HEK293 (cell line): Measurements from ENCODE around the gene CDH7.

Source experiments
- CTCF ChIA-PET: fragments of 350-600 bp; formaldehyde crosslinking; extraction: SDS; loops from one replicate; lab custom pipeline; 2021; ENCODE audit warnings: antibody characterized with exemption; lab: Yijun Ruan, JAX
- POLR2A ChIA-PET: fragments of 300-600 bp; formaldehyde crosslinking; extraction: SDS; loops from one replicate; lab custom pipeline; 2020; ENCODE audit warnings: antibody characterized with exemption, inconsistent platforms; lab: Yijun Ruan, JAX
- H3K27ac ChIP-seq: fragments of 200-500 bp; sonication (Bioruptor generic); 2 replicates; pipeline ENCODE4 v1.5.1; 2014; ENCODE audit warnings: low read depth, low read length, control low read depth, inconsistent platforms; ENCODE audit errors: extremely low read depth
- H3K36me3 ChIP-seq, 2 experiments: fragments of 200-500 bp in 1 of 2; sonication (Bioruptor generic) in 1 of 2; 1 replicate in 1 of 2; 2 replicates in 1 of 2; pipeline ENCODE4 v1.5.1; 2014 to 2017; ENCODE audit warnings: inconsistent platforms in 2 of 2, low read length in 2 of 2; ENCODE audit not compliant: control insufficient read depth in 2 of 2, insufficient read depth in 1 of 2
- H3K4me1 ChIP-seq: fragments of 200-500 bp; sonication (Bioruptor generic); 2 replicates; pipeline ENCODE4 v1.5.1; 2014; ENCODE audit warnings: mild to moderate bottlenecking, low read length, inconsistent platforms; ENCODE audit not compliant: control insufficient read depth, insufficient read depth
- H3K4me3 ChIP-seq: 2 replicates; pipeline ENCODE4 v1.5.1; 2011; ENCODE audit warnings: low read depth, mild to moderate bottlenecking, control low read depth, low read length, moderate library complexity
- H3K9me3 ChIP-seq: fragments of 200-500 bp; sonication (Bioruptor generic); 2 replicates; pipeline ENCODE4 v1.5.1; 2014; ENCODE audit warnings: low read depth, low read length, inconsistent platforms; ENCODE audit not compliant: control insufficient read depth, insufficient read depth
- CTCF ChIP-seq: fragments of 450-650 bp; formaldehyde crosslinking; IDR thresholded peaks from 2 replicates; pipeline ENCODE4 v1.5.1; 2016; ENCODE audit warnings: missing biosample characterization, missing genetic modification characterization
- GLIS2 ChIP-seq: fragments of 450-650 bp; formaldehyde crosslinking; IDR thresholded peaks from 2 replicates; pipeline ENCODE4 v1.5.1; 2016; ENCODE audit warnings: missing biosample characterization, missing genetic modification characterization
- MZF1 ChIP-seq: fragments of 450-650 bp; formaldehyde crosslinking; IDR thresholded peaks from 2 replicates; pipeline ENCODE4 v1.5.1; 2017; ENCODE audit warnings: missing biosample characterization, missing genetic modification characterization, borderline replicate concordance
- PRDM6 ChIP-seq: fragments of 450-650 bp; formaldehyde crosslinking; IDR thresholded peaks from 2 replicates; pipeline ENCODE4 v1.5.1; 2017; ENCODE audit warnings: missing biosample characterization, missing genetic modification characterization
- TRIM28 ChIP-seq: IDR thresholded peaks from 2 replicates; pipeline ENCODE4 v1.6.1; 2011; ENCODE audit warnings: low read length, control low read depth, borderline replicate concordance
- YY1 ChIP-seq: fragments of 450-650 bp; formaldehyde crosslinking; IDR thresholded peaks from 2 replicates; pipeline ENCODE4 v1.5.1; 2018; ENCODE audit warnings: missing biosample characterization, missing genetic modification characterization
- ZBTB1 ChIP-seq: fragments of 450-650 bp; formaldehyde crosslinking; IDR thresholded peaks from 2 replicates; pipeline ENCODE4 v1.5.1; 2016; ENCODE audit warnings: missing biosample characterization, missing genetic modification characterization
- ZBTB6 ChIP-seq: fragments of 450-650 bp; formaldehyde crosslinking; IDR thresholded peaks from 2 replicates; pipeline ENCODE4 v1.5.1; 2017; ENCODE audit warnings: missing biosample characterization, missing genetic modification characterization
- ZFP69B ChIP-seq: fragments of 450-650 bp; formaldehyde crosslinking; IDR thresholded peaks from 2 replicates; pipeline ENCODE4 v1.5.1; 2016; ENCODE audit warnings: missing biosample characterization, missing genetic modification characterization
- ZNF2 ChIP-seq: fragments of 450-650 bp; formaldehyde crosslinking; IDR thresholded peaks from 2 replicates; pipeline ENCODE4 v1.5.1; 2016; ENCODE audit warnings: missing biosample characterization, missing genetic modification characterization
- ZNF274 ChIP-seq, 2 experiments: fragments of 200-500 bp in 1 of 2; fragments of 450-650 bp in 1 of 2; sonication (Bioruptor generic) in 1 of 2; formaldehyde crosslinking in 1 of 2; IDR thresholded peaks; 2 replicates each; pipeline versions ENCODE4 v1.5.1 to v1.6.1; 2014 to 2016; ENCODE audit warnings: borderline replicate concordance in 1 of 2, inconsistent platforms in 1 of 2, low read length in 1 of 2, missing biosample characterization in 1 of 2, missing genetic modification characterization in 1 of 2
- ZNF280D ChIP-seq: fragments of 450-650 bp; formaldehyde crosslinking; IDR thresholded peaks from 2 replicates; pipeline ENCODE4 v1.5.1; 2016; ENCODE audit warnings: missing biosample characterization, missing genetic modification characterization
- ZNF394 ChIP-seq: fragments of 450-650 bp; formaldehyde crosslinking; IDR thresholded peaks from 2 replicates; pipeline ENCODE4 v1.5.1; 2016; ENCODE audit warnings: missing biosample characterization, missing genetic modification characterization, mild to moderate bottlenecking, moderate library complexity, borderline replicate concordance
- ZNF514 ChIP-seq: fragments of 450-650 bp; formaldehyde crosslinking; IDR thresholded peaks from 2 replicates; pipeline ENCODE4 v1.5.1; 2016; ENCODE audit warnings: missing biosample characterization, missing genetic modification characterization
- ZNF530 ChIP-seq: fragments of 450-650 bp; formaldehyde crosslinking; IDR thresholded peaks from 2 replicates; pipeline ENCODE4 v1.5.1; 2016; ENCODE audit warnings: low read depth, missing biosample characterization, missing genetic modification characterization
- ZNF561 ChIP-seq: fragments of 450-650 bp; IDR thresholded peaks from 2 replicates; pipeline ENCODE4 v1.5.1; 2018; ENCODE audit warnings: missing biosample characterization, missing genetic modification characterization, borderline replicate concordance
- ZNF585B ChIP-seq: fragments of 450-650 bp; formaldehyde crosslinking; IDR thresholded peaks from 2 replicates; pipeline ENCODE4 v1.5.1; 2016; ENCODE audit warnings: missing biosample characterization, missing genetic modification characterization
- ZNF610 ChIP-seq: fragments of 450-650 bp; formaldehyde crosslinking; IDR thresholded peaks from 2 replicates; pipeline ENCODE4 v1.5.1; 2016; ENCODE audit warnings: missing biosample characterization, missing genetic modification characterization, borderline replicate concordance
- ZNF654 ChIP-seq: fragments of 450-650 bp; formaldehyde crosslinking; IDR thresholded peaks from 2 replicates; pipeline ENCODE4 v1.5.1; 2016; ENCODE audit warnings: low read depth, missing biosample characterization, missing genetic modification characterization
- TF ChIP-seq, protein P1 (sequence below): fragments of 450-650 bp; formaldehyde crosslinking; IDR thresholded peaks from 2 replicates; pipeline ENCODE4 v1.5.1; 2017; ENCODE audit warnings: missing biosample characterization, mild to moderate bottlenecking, missing genetic modification characterization, moderate library complexity

The CDH7 gene

GRCh38 chr18:65725251-65726050 is 25.4 kb upstream of the CDH7 start:
- TF ChIP-seq ZNF654 (tag by site-specific recombination) (peak; percentile 58), CTCF (tag by site-specific recombination) (peak; percentile 43; the same call in 1 of the 2 replicates), ZBTB6 (tag by site-specific recombination) (no peak)
- TF ChIP-seq, all 188 proteins: peak for 2
- H3K4me3 ChIP-seq = no peak overlapping the region
- H3K36me3 ChIP-seq = no peaks in the 10 kb centered on the region
- H3K27ac ChIP-seq = no peak overlapping the region
- H3K9me3 ChIP-seq = no peaks in the 10 kb centered on the region
- ChIA-PET CTCF (interaction anchor here (0.5 to 1.8 kb wide), 22 partner anchors 10 to 1297 kb away, joined by 3 to 22 read pairs (median 3); no protein-coding TSS in a partner anchor), POLR2A (interaction anchor here (0.5 kb wide), 1 partner anchor 135 kb away, joined by 3 read pairs; no protein-coding TSS in a partner anchor)
- no peaks in the 10 kb centered on the region for H3K4me1 ChIP-seq

- Histone ChIP-seq H3K9me3 (no peaks in the 10 kb centered on the region), H3K27ac (no peak overlapping the region), H3K36me3 (no peaks in the 10 kb centered on the region)
- TF ChIP-seq ZNF274 (IDR thresholded peaks at IDR 0.05; ENCODE audit: low read length) (no peak), ZNF274 (tag by site-specific recombination; IDR thresholded peaks at IDR 0.05; ENCODE audit: borderline replicate concordance) (no peak), MZF1 (tag by site-specific recombination) (no peak), ZNF585B (no peak), ZBTB1 (tag by site-specific recombination) (no peak), ZNF514 (no peak), ZNF610 (tag by site-specific recombination) (no peak), ZNF280D (no peak), ZNF2 (tag by site-specific recombination) (no peak), ZNF561 (no peak), TRIM28 (no peak), ZNF394 (tag by site-specific recombination) (no peak), ZNF530 (tag by site-specific recombination) (no peak), PRDM6 (tag by site-specific recombination) (no peak), GLIS2 (tag by site-specific recombination) (no peak), ZFP69B (tag by site-specific recombination) (no peak), YY1 (no peak)
- TF ChIP-seq, protein P1, sequence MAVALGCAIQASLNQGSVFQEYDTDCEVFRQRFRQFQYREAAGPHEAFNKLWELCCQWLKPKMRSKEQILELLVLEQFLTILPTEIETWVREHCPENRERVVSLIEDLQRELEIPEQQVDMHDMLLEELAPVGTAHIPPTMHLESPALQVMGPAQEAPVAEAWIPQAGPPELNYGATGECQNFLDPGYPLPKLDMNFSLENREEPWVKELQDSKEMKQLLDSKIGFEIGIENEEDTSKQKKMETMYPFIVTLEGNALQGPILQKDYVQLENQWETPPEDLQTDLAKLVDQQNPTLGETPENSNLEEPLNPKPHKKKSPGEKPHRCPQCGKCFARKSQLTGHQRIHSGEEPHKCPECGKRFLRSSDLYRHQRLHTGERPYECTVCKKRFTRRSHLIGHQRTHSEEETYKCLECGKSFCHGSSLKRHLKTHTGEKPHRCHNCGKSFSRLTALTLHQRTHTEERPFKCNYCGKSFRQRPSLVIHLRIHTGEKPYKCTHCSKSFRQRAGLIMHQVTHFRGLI (tag by site-specific recombination) = no peak
- TF ChIP-seq, all 188 proteins: peak for 0
- ChIA-PET CTCF (interaction anchor here (0.7 to 2.3 kb wide), 3 partner anchors 10 to 145 kb away, joined by 3 to 7 read pairs (median 4); no protein-coding TSS in a partner anchor), POLR2A (no interaction called here)
- Histone ChIP-seq H3K4me1 (no peaks in the 10 kb centered on the region; the same call in 1 of the 2 replicates), H3K4me3 (no peak overlapping the region)
These were observed 15.7 kb upstream of the CDH7 start for GRCh38 chr18:65735155-65735554.
